Measurements from ENCODE around the gene ERF. TPM values are rescaled to one million over a fixed set of nuclear protein-coding genes. Genes with fewer than 3 reads are reported as not detected.

ERF gene
- total RNA-seq, 2 donors from 2014 or later, result 10.6 to 31.6 TPM

DNA sequence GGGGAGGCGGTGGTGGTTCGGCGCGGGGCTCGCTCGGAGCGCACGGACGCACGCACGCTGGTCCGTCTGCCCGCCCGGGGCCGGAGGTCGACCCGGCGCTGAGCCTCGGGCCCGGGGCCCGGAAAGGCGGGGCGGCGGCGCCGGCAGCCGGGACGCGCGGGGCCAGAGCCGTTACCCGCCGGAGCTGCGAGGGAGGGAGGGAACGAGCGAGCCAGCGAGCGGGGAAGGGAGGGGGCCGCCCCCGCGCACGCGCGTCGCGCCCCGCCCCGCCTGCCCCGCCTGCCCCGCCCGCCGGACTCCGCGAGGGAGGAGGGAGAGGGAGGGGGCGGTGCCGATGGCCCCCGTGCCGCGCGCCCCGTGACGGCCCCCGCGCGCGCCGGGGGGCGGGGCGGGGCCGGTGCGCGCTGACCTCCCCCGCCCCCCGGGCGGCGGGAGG lies 29.2 kb upstream of the ERF start:
- Histone ChIP-seq H3K4me3 (no peak overlapping the region), H3K27ac (peak overlapping the region; percentile 83 to 93 (median 90)), H3K4me1 (peaks cover 60% of the 10 kb centered on the region), H3K27me3 (no peaks in the 10 kb centered on the region), H3K9me3 (no peaks in the 10 kb centered on the region), H3K36me3 (replicated peaks in 1 of 2; ENCODE audit: insufficient read depth in 1 of 2, low read depth in 2 of 2) (peaks cover 5 to 6% of the 10 kb centered on the region in 2 donors)
- WGBS, 2 donors, result 0% methylated on average over 30 of the region's 76 CpGs; no CpG with 5 or more reads in 1 of the 2 donors
- ATAC-seq, result peak; percentile 68
- peak; percentile 84 to 85 (median 84) for DNase-seq
- TF ChIP-seq POLR2A (IDR thresholded peaks at IDR 0.05), result no peak
- TF ChIP-seq, protein P1, sequence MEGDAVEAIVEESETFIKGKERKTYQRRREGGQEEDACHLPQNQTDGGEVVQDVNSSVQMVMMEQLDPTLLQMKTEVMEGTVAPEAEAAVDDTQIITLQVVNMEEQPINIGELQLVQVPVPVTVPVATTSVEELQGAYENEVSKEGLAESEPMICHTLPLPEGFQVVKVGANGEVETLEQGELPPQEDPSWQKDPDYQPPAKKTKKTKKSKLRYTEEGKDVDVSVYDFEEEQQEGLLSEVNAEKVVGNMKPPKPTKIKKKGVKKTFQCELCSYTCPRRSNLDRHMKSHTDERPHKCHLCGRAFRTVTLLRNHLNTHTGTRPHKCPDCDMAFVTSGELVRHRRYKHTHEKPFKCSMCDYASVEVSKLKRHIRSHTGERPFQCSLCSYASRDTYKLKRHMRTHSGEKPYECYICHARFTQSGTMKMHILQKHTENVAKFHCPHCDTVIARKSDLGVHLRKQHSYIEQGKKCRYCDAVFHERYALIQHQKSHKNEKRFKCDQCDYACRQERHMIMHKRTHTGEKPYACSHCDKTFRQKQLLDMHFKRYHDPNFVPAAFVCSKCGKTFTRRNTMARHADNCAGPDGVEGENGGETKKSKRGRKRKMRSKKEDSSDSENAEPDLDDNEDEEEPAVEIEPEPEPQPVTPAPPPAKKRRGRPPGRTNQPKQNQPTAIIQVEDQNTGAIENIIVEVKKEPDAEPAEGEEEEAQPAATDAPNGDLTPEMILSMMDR (IDR thresholded peaks at IDR 0.05), result peak in 1 of 7 experiments; percentile 10
- intact Hi-C loops (cut with DNase I), result no loop called here

DNA sequence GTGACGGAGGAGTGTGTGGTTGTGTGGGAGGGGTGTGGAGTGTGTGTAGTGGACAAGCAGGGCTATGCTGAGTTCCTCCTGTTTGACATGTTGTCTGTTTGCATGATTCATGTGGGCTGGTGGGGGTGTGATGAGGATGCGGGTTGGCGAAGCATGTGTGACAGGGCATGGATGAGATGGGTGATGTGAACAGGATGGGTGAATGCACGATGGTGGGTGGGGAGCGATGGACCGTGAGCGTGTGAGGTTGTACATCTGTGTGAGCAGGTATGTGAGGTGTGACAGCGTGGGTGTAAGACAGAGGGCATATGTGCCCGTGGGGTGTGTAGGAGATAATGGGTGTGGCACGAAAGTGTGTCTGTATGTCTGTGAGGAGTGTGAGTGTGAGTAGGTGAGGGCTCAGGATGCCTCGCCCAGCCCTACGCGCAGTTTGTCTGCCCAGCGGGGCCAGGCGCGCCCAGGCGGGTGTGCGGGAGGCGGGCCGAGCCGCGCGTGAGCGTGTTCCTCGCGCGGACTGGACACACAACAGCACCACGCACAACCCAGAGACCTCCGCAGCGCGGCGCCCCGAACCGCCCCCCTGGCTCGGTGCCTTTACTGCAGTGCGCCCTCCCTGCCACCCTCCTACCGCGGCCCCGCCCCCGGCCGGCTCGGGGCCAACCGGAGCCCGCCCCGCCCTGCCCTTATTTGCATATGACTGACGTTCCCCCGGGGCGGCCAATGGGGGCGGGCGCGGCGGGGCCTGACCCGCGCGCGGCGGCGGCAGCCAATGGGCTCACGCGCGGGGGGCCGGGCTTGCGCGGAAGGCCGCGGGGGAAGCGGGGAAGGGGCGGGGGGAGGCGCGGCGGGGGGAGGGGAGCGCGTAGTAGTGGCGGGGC lies 28.5 kb upstream of the ERF start:
- no peaks in the 10 kb centered on the region for H3K27me3 ChIP-seq
- H3K27ac ChIP-seq, result peak overlapping the region; percentile 83 to 93 (median 90)
- H3K36me3 ChIP-seq (replicated peaks in 1 of 2; ENCODE audit: insufficient read depth in 1 of 2, low read depth in 2 of 2), result peaks cover 0 to 5% of the 10 kb centered on the region in 2 donors
- TF ChIP-seq POLR2A (IDR thresholded peaks at IDR 0.05), result peak in 2 of 3 donors; percentile 50 to 70
- TF ChIP-seq, protein P1 (IDR thresholded peaks at IDR 0.05), result peak in 2 of 7 experiments; percentile 6 to 25
- intact Hi-C loops (cut with DNase I), result no loop called here
- no peaks in the 10 kb centered on the region for H3K9me3 ChIP-seq
- H3K4me1 ChIP-seq, result peaks cover 67% of the 10 kb centered on the region
- no peak overlapping the region for H3K4me3 ChIP-seq
- DNase-seq, result peak; percentile 96 to 98 (median 96)
- ATAC-seq, result peak; percentile 84
- WGBS, 2 donors, result 1 to 3% methylated on average over 9 to 64 of the region's 74 CpGs

DNA sequence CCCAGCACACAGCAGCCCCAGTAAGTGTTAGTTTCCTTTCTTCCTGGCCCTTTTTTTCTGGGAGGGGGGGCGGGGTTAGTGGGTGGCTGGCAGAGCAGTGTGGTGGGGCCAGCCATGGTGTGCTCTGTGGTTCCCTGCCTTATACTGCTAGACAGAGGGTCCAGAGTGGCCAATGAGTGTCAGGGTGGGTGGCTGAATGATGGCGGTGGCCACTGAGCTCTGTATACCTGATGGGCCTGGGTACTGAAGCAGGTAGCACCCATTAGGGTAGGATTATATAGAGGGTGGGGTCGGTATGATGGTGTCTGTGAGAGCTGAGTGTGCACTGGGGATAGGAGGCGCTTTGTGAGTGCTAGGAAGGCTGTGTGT lies 27.9 kb upstream of the ERF start:
- Histone ChIP-seq H3K27me3 (no peaks in the 10 kb centered on the region), H3K4me3 (no peak overlapping the region), H3K4me1 (peaks cover 73% of the 10 kb centered on the region), H3K9me3 (no peaks in the 10 kb centered on the region), H3K36me3 (replicated peaks in 1 of 2; ENCODE audit: insufficient read depth in 1 of 2, low read depth in 2 of 2) (peaks cover 0 to 5% of the 10 kb centered on the region in 2 donors), H3K27ac (peak overlapping the region; percentile 83 to 93 (median 90))
- DNase-seq (no peak), ATAC-seq (no peak)
- 48 to 49% methylated on average over 4 of the region's 4 CpGs for WGBS, 2 donors
- intact Hi-C loops (cut with DNase I), result no loop called here
- TF ChIP-seq, protein P1 (IDR thresholded peaks at IDR 0.05), result no peak
- TF ChIP-seq POLR2A (IDR thresholded peaks at IDR 0.05), result no peak

DNA sequence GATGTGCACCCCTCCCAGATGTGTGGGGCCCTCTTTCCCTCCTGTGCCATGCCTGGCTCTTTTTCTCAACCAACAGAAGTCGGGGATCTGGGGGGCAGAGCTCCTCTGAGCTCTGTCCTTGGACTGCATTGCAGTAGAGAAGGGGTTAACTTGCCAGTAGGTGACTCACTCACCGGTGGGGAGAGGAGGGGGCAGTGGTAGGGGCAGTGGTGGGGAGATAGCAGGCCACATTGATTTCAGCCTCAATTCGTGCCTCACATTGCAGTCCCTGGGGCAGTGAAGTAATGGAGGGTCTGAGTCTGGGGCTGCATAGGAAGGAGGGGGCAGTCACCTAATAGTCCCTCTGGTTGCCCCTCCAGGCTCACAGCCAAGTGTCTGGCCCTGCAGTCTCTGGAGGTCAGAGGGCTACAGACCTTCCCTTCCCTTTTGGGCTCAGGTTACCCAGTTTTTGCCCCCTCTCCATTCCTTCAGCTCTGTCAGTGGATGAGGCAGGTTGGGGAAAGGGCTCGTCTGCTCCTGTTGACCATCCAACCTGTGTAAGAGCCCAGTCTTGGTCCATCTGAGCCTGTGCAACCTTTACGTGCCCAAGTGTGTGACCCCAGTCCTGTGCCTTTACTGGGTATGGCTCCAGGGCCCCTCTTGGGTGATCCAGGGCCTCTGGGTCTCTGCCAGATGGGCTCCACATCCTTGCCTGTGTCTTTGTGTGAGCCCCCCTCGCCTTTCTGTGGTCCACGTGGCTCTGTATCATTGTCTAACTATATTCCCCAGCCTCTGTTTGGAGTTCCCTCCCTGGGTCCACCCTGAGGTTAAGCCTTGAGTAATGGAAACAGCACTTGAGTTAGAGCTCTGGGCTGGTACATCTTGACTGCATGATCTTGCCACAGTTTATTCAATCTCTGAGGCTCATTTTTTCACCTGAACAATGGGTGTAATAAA lies 27.2 kb upstream of the ERF start:
- H3K27ac ChIP-seq, result peak overlapping the region; percentile 83 to 93 (median 90)
- no peaks in the 10 kb centered on the region for H3K9me3 ChIP-seq
- WGBS, 2 donors, result 31 to 37% methylated on average over 6 to 7 of the region's 7 CpGs
- H3K4me3 ChIP-seq, result no peak overlapping the region
- no peaks in the 10 kb centered on the region for H3K27me3 ChIP-seq
- TF ChIP-seq, protein P1 (IDR thresholded peaks at IDR 0.05), result no peak
- no peak for TF ChIP-seq POLR2A (IDR thresholded peaks at IDR 0.05)
- no peaks in the 10 kb centered on the region for H3K36me3 ChIP-seq (replicated peaks in 1 of 2; ENCODE audit: insufficient read depth in 1 of 2, low read depth in 2 of 2)
- intact Hi-C loops (cut with DNase I), result no loop called here
- H3K4me1 ChIP-seq, result peaks cover 80% of the 10 kb centered on the region
- DNase-seq (peak in 3 of 4 donors; percentile 34 to 71 (median 54)), ATAC-seq (no peak)
